ENCODE measurements around the gene HES5. TPM values are rescaled to one million over a fixed set of nuclear protein-coding genes. Genes with fewer than 3 reads are reported as not detected.

The HES5 gene
- total RNA-seq, 1 donor from 2014 or later = not detected

DNA sequence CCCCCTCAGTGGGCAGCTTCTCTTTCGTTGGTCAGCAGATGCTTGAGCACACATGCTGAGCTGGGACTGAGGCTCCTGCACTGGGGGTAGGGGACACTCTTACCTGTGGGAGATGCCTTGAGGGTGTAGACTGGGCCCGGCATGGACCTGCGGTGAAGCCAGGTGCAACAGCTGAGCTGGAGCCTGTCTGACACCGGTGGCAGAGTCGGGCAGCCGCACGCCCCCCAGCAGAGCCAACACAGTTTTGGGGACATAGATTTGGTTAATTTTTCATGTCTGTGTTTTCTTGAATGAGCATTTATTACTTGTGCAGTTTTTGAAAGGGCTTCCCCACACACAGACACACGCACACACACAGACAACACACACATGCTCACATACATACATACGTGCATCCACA lies 5.9 kb upstream of the HES5 start:
- no peak overlapping the region for H3K4me3 Mint-ChIP-seq (ENCODE audit: unreplicated experiment)
- no peaks in the 10 kb centered on the region for H3K4me1 Mint-ChIP-seq (ENCODE audit: unreplicated experiment)
- no peak overlapping the region for H3K27ac Mint-ChIP-seq (ENCODE audit: unreplicated experiment)
- H3K9me3 Mint-ChIP-seq (ENCODE audit: unreplicated experiment) = no peaks in the 10 kb centered on the region
- H3K36me3 Mint-ChIP-seq (ENCODE audit: low read depth, unreplicated experiment) = no peaks in the 10 kb centered on the region
- no peak for DNase-seq (ENCODE audit: low spot score)
- no peak for TF ChIP-seq CTCF (IDR thresholded peaks at IDR 0.05; ENCODE audit: unreplicated experiment)
- peaks cover 17% of the 10 kb centered on the region for H3K27me3 Mint-ChIP-seq (ENCODE audit: unreplicated experiment)

DNA sequence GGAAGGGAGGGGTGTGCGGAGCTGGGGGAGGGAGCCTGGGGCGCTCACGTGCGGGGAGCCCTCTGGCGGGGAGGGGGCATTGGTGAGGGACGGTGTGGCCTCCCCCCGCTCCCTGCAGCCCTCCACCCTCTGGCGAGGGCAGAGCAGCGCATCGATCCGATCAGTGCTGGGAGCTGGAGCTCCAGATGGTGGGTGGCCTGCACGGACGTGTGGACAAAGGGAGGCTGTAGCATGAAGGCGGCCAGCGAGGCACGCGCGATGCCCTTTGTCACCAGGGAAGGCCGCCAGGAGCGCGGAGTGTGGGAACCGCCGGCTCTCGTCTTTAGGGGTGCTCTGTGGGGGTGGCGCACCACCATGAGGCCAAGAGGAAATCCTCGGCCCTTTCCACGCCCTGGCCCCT lies 5.4 kb upstream of the HES5 start:
- H3K4me3 Mint-ChIP-seq (ENCODE audit: unreplicated experiment) = no peak overlapping the region
- H3K27me3 Mint-ChIP-seq (ENCODE audit: unreplicated experiment) = peaks cover 17% of the 10 kb centered on the region
- no peaks in the 10 kb centered on the region for H3K36me3 Mint-ChIP-seq (ENCODE audit: low read depth, unreplicated experiment)
- DNase-seq (ENCODE audit: low spot score) = no peak
- H3K4me1 Mint-ChIP-seq (ENCODE audit: unreplicated experiment) = no peaks in the 10 kb centered on the region
- H3K27ac Mint-ChIP-seq (ENCODE audit: unreplicated experiment) = no peak overlapping the region
- H3K9me3 Mint-ChIP-seq (ENCODE audit: unreplicated experiment) = no peaks in the 10 kb centered on the region
- no peak for TF ChIP-seq CTCF (IDR thresholded peaks at IDR 0.05; ENCODE audit: unreplicated experiment)

GRCh38 chr1:2534687-2535441 lies 4.8 kb upstream of the HES5 start:
- no peaks in the 10 kb centered on the region for H3K4me1 Mint-ChIP-seq (ENCODE audit: unreplicated experiment)
- H3K27ac Mint-ChIP-seq (ENCODE audit: unreplicated experiment) = no peak overlapping the region
- no peaks in the 10 kb centered on the region for H3K36me3 Mint-ChIP-seq (ENCODE audit: low read depth, unreplicated experiment)
- no peak for DNase-seq (ENCODE audit: low spot score)
- H3K27me3 Mint-ChIP-seq (ENCODE audit: unreplicated experiment) = peaks cover 17% of the 10 kb centered on the region
- H3K9me3 Mint-ChIP-seq (ENCODE audit: unreplicated experiment) = no peaks in the 10 kb centered on the region
- H3K4me3 Mint-ChIP-seq (ENCODE audit: unreplicated experiment) = no peak overlapping the region
- no peak for TF ChIP-seq CTCF (IDR thresholded peaks at IDR 0.05; ENCODE audit: unreplicated experiment)

GRCh38 chr1:2534315-2534686 lies 4.2 kb upstream of the HES5 start:
- no peaks in the 10 kb centered on the region for H3K4me1 Mint-ChIP-seq (ENCODE audit: unreplicated experiment)

More at GRCh38 chr1:2534315-2534686, 4.2 kb upstream of the HES5 start:
- no peak for TF ChIP-seq CTCF (IDR thresholded peaks at IDR 0.05; ENCODE audit: unreplicated experiment)
- Mint-ChIP-seq H3K27ac (ENCODE audit: unreplicated experiment) (no peak overlapping the region), H3K4me3 (ENCODE audit: unreplicated experiment) (no peak overlapping the region), H3K27me3 (ENCODE audit: unreplicated experiment) (peaks cover 17% of the 10 kb centered on the region), H3K9me3 (ENCODE audit: unreplicated experiment) (no peaks in the 10 kb centered on the region), H3K36me3 (ENCODE audit: low read depth, unreplicated experiment) (no peaks in the 10 kb centered on the region)
- no peak for DNase-seq (ENCODE audit: low spot score)

Measured in endothelial cell (in vitro differentiated cells).